Measurements from ENCODE around the gene ATG4C. TPM values are rescaled to one million over a fixed set of nuclear protein-coding genes. Genes with fewer than 3 reads are reported as not detected.

Gene ATG4C
- total and polyA plus RNA-seq, 2 donors (not counting 3 experiments of a cell fraction or from before 2014, with no cell fraction given) = 2.8 to 11.8 TPM

GRCh38 chr1:62875676-62876075, 91.7 kb downstream of the ATG4C start:
- Histone ChIP-seq H3K79me2 (ENCODE audit: control insufficient read depth, insufficient read depth, low read length) (no peaks in the 10 kb centered on the region), H3K4me2 (ENCODE audit: insufficient read depth, low read length) (no peak overlapping the region), H3K27me3 (ENCODE audit: control insufficient read depth in 2 of 2, insufficient read depth in 2 of 2, low read length in 2 of 2) (peaks cover 0 to 8% of the 10 kb centered on the region in 2 experiments), H2AFZ (ENCODE audit: low read depth, low read length) (no peak overlapping the region), H3K9me1 (replicated peaks; ENCODE audit: control insufficient read depth, extremely low read depth, insufficient read depth, low read length) (no peaks in the 10 kb centered on the region), H3K36me3 (ENCODE audit: control insufficient read depth in 2 of 2, extremely low read depth in 1 of 2, insufficient read depth in 2 of 2, low read length in 2 of 2) (no peaks in the 10 kb centered on the region), H3K4me1 (ENCODE audit: control insufficient read depth, extremely low read depth, insufficient read depth, low read length) (peaks cover 2% of the 10 kb centered on the region), H3K4me3 (replicated peaks in 1 of 3; ENCODE audit: insufficient read depth in 1 of 3, low read depth in 1 of 3, low read length in 3 of 3) (no peak overlapping the region), H3K27ac (ENCODE audit: insufficient read depth, low read depth, low read length) (no peak overlapping the region), H3K9ac (replicated peaks; ENCODE audit: extremely low read depth, insufficient read depth, low read length) (no peak overlapping the region), H4K20me1 (replicated peaks; ENCODE audit: control insufficient read depth, extremely low read depth, insufficient read depth, low read length) (no peaks in the 10 kb centered on the region), H3K9me3 (replicated peaks; ENCODE audit: control insufficient read depth, insufficient read depth, low read length) (no peaks in the 10 kb centered on the region)
- intact Hi-C loops (cut with micrococcal nuclease) = no loop called here
- DNase-seq (ENCODE audit: low read depth, low spot score) (no peak), FAIRE-seq (no peak)
- TF ChIP-seq FOS (IDR thresholded peaks at IDR 0.05; ENCODE audit: borderline replicate concordance, insufficient read depth, low read length) (no peak), MAX (IDR thresholded peaks at IDR 0.05; ENCODE audit: insufficient read depth, insufficient read length) (no peak), GATA2 (IDR thresholded peaks at IDR 0.05; ENCODE audit: insufficient read depth, insufficient read length, low read depth, low read length) (no peak), POLR2A (IDR thresholded peaks at IDR 0.05; ENCODE audit: low read depth, low read length) (no peak), EZH2 (IDR thresholded peaks at IDR 0.05; ENCODE audit: borderline replicate concordance, low read depth, low read length, severe bottlenecking) (no peak), POLR2AphosphoS5 (IDR thresholded peaks at IDR 0.05; ENCODE audit: insufficient read depth, low read depth, low read length) (no peak), MYC (IDR thresholded peaks at IDR 0.05; ENCODE audit: low read depth, low read length) (no peak), JUN (IDR thresholded peaks at IDR 0.05; ENCODE audit: borderline replicate concordance, insufficient read depth, insufficient read length, low read depth) (no peak), CTCF (IDR thresholded peaks at IDR 0.05; ENCODE audit: extremely low read depth in 1 of 2, insufficient read depth in 1 of 2, low read depth in 1 of 2, low read length in 2 of 2) (no peak)
- ChIA-PET POLR2A (no interaction called here), CTCF (no interaction called here)
- dilution Hi-C loops (cut with MboI; ENCODE audit: extremely low pct_ligation_motif_present, low sequenced_read_pairs) = no loop called here
- no TSS peak for BruUV-seq (replicated peaks)
